Upper lobe of right lung (tissue), 1 donor: ENCODE data around the gene GABRE. TPM values are rescaled to one million over a fixed set of nuclear protein-coding genes. Genes with fewer than 3 reads are reported as not detected.

Experiments
- ATAC-seq: fragments of 200-7000 bp; cut with Tn5 transposase; one replicate; pipeline ENCODE4 v1.9.1; 2020; ENCODE audit warnings: mild to moderate bottlenecking, moderate library complexity
- DNase-seq: peaks from one replicate; pipeline ENCODE4 v3.0.0-alpha.2; 2020
- H3K27ac ChIP-seq: fragments of 200-600 bp; one replicate; pipeline ENCODE4 v1.8.0; 2022
- H3K27me3 ChIP-seq: fragments of 200-600 bp; one replicate; pipeline ENCODE4 v1.8.0; 2022; ENCODE audit warnings: mild to moderate bottlenecking
- H3K36me3 ChIP-seq: fragments of 200-600 bp; one replicate; pipeline ENCODE4 v1.8.0; 2022
- H3K4me1 ChIP-seq: fragments of 200-600 bp; one replicate; pipeline ENCODE4 v1.8.0; 2022
- H3K4me3 ChIP-seq: fragments of 200-600 bp; one replicate; pipeline ENCODE4 v1.8.0; 2022; ENCODE audit warnings: mild to moderate bottlenecking
- H3K9me3 ChIP-seq: fragments of 200-600 bp; one replicate; pipeline ENCODE4 v1.8.0; 2022
- intact Hi-C: fragments of 100-400 bp; cut with DNase I; formaldehyde crosslinking; loops from one replicate; pipeline ENCODE4 v1.11.0; 2022
- microRNA-seq: library from miRNA; unstranded; fragments of <30 nt; microRNA quantifications from one replicate; pipeline ENCODE4 v1.2.0, GENCODE V29; 2020; ENCODE audit warnings: borderline microRNAs expressed
- total RNA-seq: library from RNA; stranded (reverse); fragmentation: NEBNext Ultra II Directional; extraction: Animal tissue kit (Norgen Biotek cat#: 25700); gene quantifications from one replicate; pipeline ENCODE4 v1.2.1, GENCODE V29; 2021
- TF ChIP-seq, protein P1 (sequence below): fragments of 200-600 bp; IDR thresholded peaks from one replicate; pipeline ENCODE4 v1.8.0; 2022; ENCODE audit warnings: antibody characterized with exemption
- donor health status: DM: no; HTN: yes; CAD: no; lungs with severe emphysema.

Gene GABRE
- total RNA-seq, 1 donor from 2014 or later: 45.3 TPM

DNA sequence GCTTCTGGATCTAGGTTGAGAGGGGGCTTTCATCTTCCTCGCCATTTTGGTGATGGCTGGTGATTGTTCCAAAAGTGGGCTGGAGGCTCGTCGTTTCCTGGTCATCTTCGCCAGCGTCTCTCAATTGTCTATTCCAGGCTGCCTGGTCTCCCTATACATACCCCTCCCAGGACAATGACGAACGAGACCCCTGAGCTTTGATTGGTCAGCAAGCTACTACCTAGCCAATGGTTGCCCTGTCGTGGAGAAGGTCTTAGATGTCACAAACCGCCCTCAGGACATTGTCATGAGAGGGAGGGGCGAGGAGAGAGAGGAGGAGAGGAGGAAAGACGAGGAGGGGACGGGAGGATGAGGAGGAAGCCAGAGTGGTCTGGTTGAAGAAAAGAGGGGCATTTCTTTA lies 69.5 kb downstream of the GABRE start:
- TF ChIP-seq, protein P1, sequence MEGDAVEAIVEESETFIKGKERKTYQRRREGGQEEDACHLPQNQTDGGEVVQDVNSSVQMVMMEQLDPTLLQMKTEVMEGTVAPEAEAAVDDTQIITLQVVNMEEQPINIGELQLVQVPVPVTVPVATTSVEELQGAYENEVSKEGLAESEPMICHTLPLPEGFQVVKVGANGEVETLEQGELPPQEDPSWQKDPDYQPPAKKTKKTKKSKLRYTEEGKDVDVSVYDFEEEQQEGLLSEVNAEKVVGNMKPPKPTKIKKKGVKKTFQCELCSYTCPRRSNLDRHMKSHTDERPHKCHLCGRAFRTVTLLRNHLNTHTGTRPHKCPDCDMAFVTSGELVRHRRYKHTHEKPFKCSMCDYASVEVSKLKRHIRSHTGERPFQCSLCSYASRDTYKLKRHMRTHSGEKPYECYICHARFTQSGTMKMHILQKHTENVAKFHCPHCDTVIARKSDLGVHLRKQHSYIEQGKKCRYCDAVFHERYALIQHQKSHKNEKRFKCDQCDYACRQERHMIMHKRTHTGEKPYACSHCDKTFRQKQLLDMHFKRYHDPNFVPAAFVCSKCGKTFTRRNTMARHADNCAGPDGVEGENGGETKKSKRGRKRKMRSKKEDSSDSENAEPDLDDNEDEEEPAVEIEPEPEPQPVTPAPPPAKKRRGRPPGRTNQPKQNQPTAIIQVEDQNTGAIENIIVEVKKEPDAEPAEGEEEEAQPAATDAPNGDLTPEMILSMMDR: no peak
- ATAC-seq (no peak), DNase-seq (no peak)
- Histone ChIP-seq H3K9me3 (no peaks in the 10 kb centered on the region), H3K27me3 (no peaks in the 10 kb centered on the region), H3K27ac (no peak overlapping the region), H3K36me3 (no peaks in the 10 kb centered on the region), H3K4me3 (no peak overlapping the region), H3K4me1 (no peaks in the 10 kb centered on the region)
- intact Hi-C loops: no loop called here

Small RNA genes lying within 50 kb of the gene (microRNA-seq; reads per million reads assigned to microRNA genes)
- gene MIR224: 335 reads per million, percentile 76 among the genes with 10 or more reads in this experiment
- gene MIR452: 439 reads per million, percentile 79 among the genes with 10 or more reads in this experiment

Other genes with a start within 250 kb of the GABRE start
- gene CNGA2, start 239.9 kb downstream of the GABRE start, total RNA-seq: not detected
- not detected for gene MAGEA4, start 61.8 kb downstream of the GABRE start, total RNA-seq
- not detected for gene MAGEA10, start 163.9 kb upstream of the GABRE start, total RNA-seq